Lower leg skin (tissue), 3 donors: ENCODE measurements around the gene ZNF749.

Experiments used
- POLR2A ChIP-seq, 2 donors: fragments of 450-650 bp; IDR thresholded peaks; one replicate each; pipeline ENCODE4 v1.6.1; 2016 to 2017; ENCODE audit warnings: antibody characterized with exemption in 2 of 2, mild to moderate bottlenecking in 1 of 2, moderate library complexity in 1 of 2
- TF ChIP-seq, protein P1 (sequence below), 3 donors: fragments of 450-650 bp; IDR thresholded peaks; one replicate each; pipeline ENCODE4 v1.5.1; 2016; ENCODE audit warnings: antibody characterized with exemption in 3 of 3, mild to moderate bottlenecking in 3 of 3, moderate library complexity in 2 of 3

DNA sequence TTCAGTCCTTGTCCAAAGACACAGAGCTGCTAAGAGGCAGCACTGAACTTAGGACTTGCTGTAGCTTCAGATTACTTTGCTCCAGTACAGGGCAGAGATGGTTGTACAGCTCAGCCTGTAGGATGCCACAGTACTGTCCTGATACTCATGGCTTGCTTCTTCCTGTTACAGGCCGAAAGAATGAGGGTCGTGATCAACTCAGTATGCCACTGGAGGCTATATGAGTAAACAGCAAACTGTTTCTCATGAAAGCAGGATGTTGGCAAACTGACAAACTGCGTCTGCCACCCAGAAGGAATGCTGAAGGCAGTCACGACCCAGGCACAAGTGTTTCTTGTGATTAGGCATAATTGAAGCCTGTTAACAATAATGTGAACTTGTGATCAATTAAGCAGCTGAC, 2.8 kb downstream of the ZNF749 start:
- TF ChIP-seq POLR2A (IDR thresholded peaks at IDR 0.05), result no peak
- TF ChIP-seq, protein P1, sequence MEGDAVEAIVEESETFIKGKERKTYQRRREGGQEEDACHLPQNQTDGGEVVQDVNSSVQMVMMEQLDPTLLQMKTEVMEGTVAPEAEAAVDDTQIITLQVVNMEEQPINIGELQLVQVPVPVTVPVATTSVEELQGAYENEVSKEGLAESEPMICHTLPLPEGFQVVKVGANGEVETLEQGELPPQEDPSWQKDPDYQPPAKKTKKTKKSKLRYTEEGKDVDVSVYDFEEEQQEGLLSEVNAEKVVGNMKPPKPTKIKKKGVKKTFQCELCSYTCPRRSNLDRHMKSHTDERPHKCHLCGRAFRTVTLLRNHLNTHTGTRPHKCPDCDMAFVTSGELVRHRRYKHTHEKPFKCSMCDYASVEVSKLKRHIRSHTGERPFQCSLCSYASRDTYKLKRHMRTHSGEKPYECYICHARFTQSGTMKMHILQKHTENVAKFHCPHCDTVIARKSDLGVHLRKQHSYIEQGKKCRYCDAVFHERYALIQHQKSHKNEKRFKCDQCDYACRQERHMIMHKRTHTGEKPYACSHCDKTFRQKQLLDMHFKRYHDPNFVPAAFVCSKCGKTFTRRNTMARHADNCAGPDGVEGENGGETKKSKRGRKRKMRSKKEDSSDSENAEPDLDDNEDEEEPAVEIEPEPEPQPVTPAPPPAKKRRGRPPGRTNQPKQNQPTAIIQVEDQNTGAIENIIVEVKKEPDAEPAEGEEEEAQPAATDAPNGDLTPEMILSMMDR (IDR thresholded peaks at IDR 0.05), result no peak
